Sigmoid colon (tissue), 4 donors: ENCODE data around the gene TMC1.

ENCODE experiments used
- EP300 ChIP-seq, 4 donors: sonication (generic); formaldehyde crosslinking; IDR thresholded peaks; one replicate each; pipeline ENCODE4 v1.6.1; 2017; ENCODE audit warnings: antibody characterized with exemption in 4 of 4
- TF ChIP-seq, protein P1 (sequence below), 4 experiments: fragments of 450-650 bp in 3 of 4; fragments of 200-600 bp in 1 of 4; IDR thresholded peaks; one replicate each; pipeline ENCODE4 v1.5.1; 2016 to 2019; ENCODE audit warnings: antibody characterized with exemption in 4 of 4, mild to moderate bottlenecking in 3 of 4, moderate library complexity in 2 of 4

DNA sequence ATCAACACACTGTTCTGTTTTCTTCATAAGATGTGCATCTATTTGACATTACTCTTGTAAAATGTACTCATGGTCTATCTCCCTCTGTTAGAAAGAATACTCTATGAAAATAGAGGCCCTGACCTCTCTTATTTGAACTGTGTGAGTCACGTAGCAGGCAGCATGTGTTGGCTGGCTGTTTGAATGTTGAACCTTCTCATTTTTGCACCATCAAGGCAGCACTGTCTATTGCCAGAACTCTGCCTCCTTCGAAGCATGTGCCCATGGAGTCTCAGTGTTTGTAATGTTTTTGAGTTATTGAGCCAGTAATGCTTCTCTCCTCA is 287.0 kb downstream of the TMC1 start:
- TF ChIP-seq, protein P1, sequence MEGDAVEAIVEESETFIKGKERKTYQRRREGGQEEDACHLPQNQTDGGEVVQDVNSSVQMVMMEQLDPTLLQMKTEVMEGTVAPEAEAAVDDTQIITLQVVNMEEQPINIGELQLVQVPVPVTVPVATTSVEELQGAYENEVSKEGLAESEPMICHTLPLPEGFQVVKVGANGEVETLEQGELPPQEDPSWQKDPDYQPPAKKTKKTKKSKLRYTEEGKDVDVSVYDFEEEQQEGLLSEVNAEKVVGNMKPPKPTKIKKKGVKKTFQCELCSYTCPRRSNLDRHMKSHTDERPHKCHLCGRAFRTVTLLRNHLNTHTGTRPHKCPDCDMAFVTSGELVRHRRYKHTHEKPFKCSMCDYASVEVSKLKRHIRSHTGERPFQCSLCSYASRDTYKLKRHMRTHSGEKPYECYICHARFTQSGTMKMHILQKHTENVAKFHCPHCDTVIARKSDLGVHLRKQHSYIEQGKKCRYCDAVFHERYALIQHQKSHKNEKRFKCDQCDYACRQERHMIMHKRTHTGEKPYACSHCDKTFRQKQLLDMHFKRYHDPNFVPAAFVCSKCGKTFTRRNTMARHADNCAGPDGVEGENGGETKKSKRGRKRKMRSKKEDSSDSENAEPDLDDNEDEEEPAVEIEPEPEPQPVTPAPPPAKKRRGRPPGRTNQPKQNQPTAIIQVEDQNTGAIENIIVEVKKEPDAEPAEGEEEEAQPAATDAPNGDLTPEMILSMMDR (IDR thresholded peaks at IDR 0.05) = no peak
- TF ChIP-seq EP300 (IDR thresholded peaks at IDR 0.05) = no peak
